Caco-2 (cell line): ENCODE results near the gene SLC16A10. TPM values are rescaled to one million over a fixed set of nuclear protein-coding genes. Genes with fewer than 3 reads are reported as not detected.

ENCODE experiments used
- BruUV-seq: library from RNA; stranded (reverse); fragments of 400-500 nt; replicated peaks from 2 replicates; lab custom pipeline; 2021; lab: Mats Ljungman, UMichigan
- CTCF ChIA-PET: fragments of 300-600 bp; sonication (Branson Sonifier 250); formaldehyde crosslinking; loops from one replicate; lab custom pipeline; 2022; ENCODE audit warnings: antibody characterized with exemption; lab: Charles Lee
- POLR2A ChIA-PET: fragments of 300-600 bp; sonication (Branson Sonifier 250); formaldehyde crosslinking; loops from one replicate; lab custom pipeline; 2022; ENCODE audit warnings: antibody characterized with exemption; lab: Charles Lee
- DNase-seq, 2 experiments: peaks; one replicate each; pipeline versions ENCODE4 v3.0.0 to v3.0.0-alpha.2; 2020 to 2022
- H3K27me3 ChIP-seq: replicated peaks from 2 replicates; pipeline ENCODE4 v1.6.0; 2011; ENCODE audit warnings: low read length; ENCODE audit not compliant: control insufficient read depth, insufficient read depth
- H3K36me3 ChIP-seq: 2 replicates; pipeline ENCODE4 v1.5.1; 2011; ENCODE audit warnings: low read length; ENCODE audit not compliant: control insufficient read depth, insufficient read depth
- H3K4me1 ChIP-seq: fragments of 250-450 bp; sonication (Bioruptor Pico); 2 replicates; pipeline ENCODE4 v1.5.1; 2020; ENCODE audit warnings: mild to moderate bottlenecking
- H3K4me3 ChIP-seq: 2 replicates; pipeline ENCODE4 v1.5.1; 2011; ENCODE audit warnings: low read depth, mild to moderate bottlenecking, control low read depth, low read length
- H3K9me3 ChIP-seq: fragments of 250-450 bp; sonication (Bioruptor Pico); 2 replicates; pipeline ENCODE4 v1.5.1; 2020; ENCODE audit warnings: mild to moderate bottlenecking, moderate library complexity
- H3K27ac Mint-ChIP-seq: one replicate; pipeline ENCODE4 v1.8.0; 2022; ENCODE audit warnings: mixed read lengths; ENCODE audit not compliant: unreplicated experiment
- H3K27me3 Mint-ChIP-seq: one replicate; pipeline ENCODE4 v1.8.0; 2022; ENCODE audit warnings: mixed read lengths; ENCODE audit not compliant: insufficient read depth, unreplicated experiment
- H3K36me3 Mint-ChIP-seq: one replicate; pipeline ENCODE4 v1.8.0; 2022; ENCODE audit warnings: mild to moderate bottlenecking, mixed read lengths; ENCODE audit not compliant: insufficient read depth, unreplicated experiment
- H3K4me1 Mint-ChIP-seq: one replicate; pipeline ENCODE4 v1.8.0; 2022; ENCODE audit warnings: low read depth, mixed read lengths; ENCODE audit not compliant: unreplicated experiment
- H3K4me3 Mint-ChIP-seq: one replicate; pipeline ENCODE4 v1.8.0; 2022; ENCODE audit warnings: mild to moderate bottlenecking, moderate library complexity, mixed read lengths; ENCODE audit not compliant: unreplicated experiment
- H3K9me3 Mint-ChIP-seq: one replicate; pipeline ENCODE4 v1.8.0; 2022; ENCODE audit warnings: mixed read lengths; ENCODE audit not compliant: unreplicated experiment
- CTCF ChIP-seq, 2 experiments: fragments of 200-600 bp in 1 of 2; IDR thresholded peaks; 1 replicate in 1 of 2; 2 replicates in 1 of 2; pipeline versions ENCODE4 v1.5.1 to v1.8.0; 2011 to 2022; ENCODE audit warnings: antibody characterized with exemption in 1 of 2, control low read depth in 1 of 2, inconsistent platforms in 1 of 2, low read depth in 1 of 2, low read length in 1 of 2, mild to moderate bottlenecking in 1 of 2, moderate library complexity in 1 of 2; ENCODE audit not compliant: insufficient read depth in 1 of 2, severe bottlenecking in 1 of 2, unreplicated experiment in 1 of 2
- intact Hi-C: fragments of 100-400 bp; cut with micrococcal nuclease; formaldehyde crosslinking; loops from one replicate; pipeline ENCODE4 v1.10.0; 2022; ENCODE audit not compliant: unreplicated experiment
- total RNA-seq: library from RNA; stranded (reverse); gene quantifications from 2 replicates; pipeline ENCODE4 v1.2.3, GENCODE V29; 2022

SLC16A10 gene
- total RNA-seq, 1 experiment from 2014 or later = 14.2 TPM

GRCh38 chr6:111248789-111249188 lies 161.5 kb downstream of the SLC16A10 start:
- ChIA-PET POLR2A (no interaction called here), CTCF (no interaction called here)
- no peak for DNase-seq
- intact Hi-C loops = no loop called here
- Histone ChIP-seq H3K4me1 (no peaks in the 10 kb centered on the region), H3K36me3 (no peaks in the 10 kb centered on the region), H3K27me3 (no peaks in the 10 kb centered on the region), H3K4me3 (no peak overlapping the region), H3K9me3 (no peaks in the 10 kb centered on the region)
- Mint-ChIP-seq H3K9me3 (no peaks in the 10 kb centered on the region), H3K27me3 (no peaks in the 10 kb centered on the region), H3K4me3 (no peak overlapping the region), H3K27ac (no peak overlapping the region), H3K4me1 (peaks cover 3% of the 10 kb centered on the region), H3K36me3 (no peaks in the 10 kb centered on the region)
- BruUV-seq = no TSS peak
- no peak for TF ChIP-seq CTCF (IDR thresholded peaks at IDR 0.05; ENCODE audit: insufficient read depth in 1 of 2, low read depth in 1 of 2, low read length in 1 of 2, severe bottlenecking in 1 of 2, unreplicated experiment in 1 of 2)

- no peaks in the 10 kb centered on the region for H3K9me3 Mint-ChIP-seq
- H3K27ac Mint-ChIP-seq = no peak overlapping the region
- H3K27me3 Mint-ChIP-seq = no peaks in the 10 kb centered on the region
- ChIA-PET CTCF (interaction anchor here (0.7 kb wide), 1 partner anchor 193 kb away, joined by 3 read pairs; no protein-coding TSS in a partner anchor), POLR2A (interaction anchor here (0.9 kb wide), 1 partner anchor 233 kb away, joined by 3 read pairs; no protein-coding TSS in a partner anchor)
- TF ChIP-seq CTCF (IDR thresholded peaks at IDR 0.05; ENCODE audit: insufficient read depth in 1 of 2, low read depth in 1 of 2, low read length in 1 of 2, severe bottlenecking in 1 of 2, unreplicated experiment in 1 of 2) = no peak
- no peaks in the 10 kb centered on the region for H3K27me3 ChIP-seq
- DNase-seq = no peak
- no peaks in the 10 kb centered on the region for H3K36me3 Mint-ChIP-seq
- intact Hi-C loops = no loop called here
- H3K4me1 Mint-ChIP-seq = peaks cover 4% of the 10 kb centered on the region
- no peak overlapping the region for H3K4me3 ChIP-seq
- no peak overlapping the region for H3K4me3 Mint-ChIP-seq
- no TSS peak for BruUV-seq
- H3K9me3 ChIP-seq = no peaks in the 10 kb centered on the region
- H3K4me1 ChIP-seq = peaks cover 4% of the 10 kb centered on the region; the same call in 1 of the 2 replicates
- no peaks in the 10 kb centered on the region for H3K36me3 ChIP-seq
Observed at GRCh38 chr6:111250791-111251354, 163.6 kb downstream of the SLC16A10 start.

GRCh38 chr6:111252726-111253125 lies 165.4 kb downstream of the SLC16A10 start:
- peaks cover 13% of the 10 kb centered on the region for H3K4me1 ChIP-seq
- Mint-ChIP-seq H3K27ac (no peak overlapping the region), H3K4me3 (no peak overlapping the region), H3K36me3 (no peaks in the 10 kb centered on the region), H3K9me3 (no peaks in the 10 kb centered on the region), H3K27me3 (no peaks in the 10 kb centered on the region), H3K4me1 (peaks cover 4% of the 10 kb centered on the region)
- no peak for TF ChIP-seq CTCF (IDR thresholded peaks at IDR 0.05; ENCODE audit: insufficient read depth in 1 of 2, low read depth in 1 of 2, low read length in 1 of 2, severe bottlenecking in 1 of 2, unreplicated experiment in 1 of 2)
- no peak for DNase-seq
- ChIA-PET POLR2A (no interaction called here), CTCF (no interaction called here)
- no peaks in the 10 kb centered on the region for H3K27me3 ChIP-seq
- intact Hi-C loops = no loop called here
- H3K9me3 ChIP-seq = no peaks in the 10 kb centered on the region
- H3K36me3 ChIP-seq = no peaks in the 10 kb centered on the region
- no peak overlapping the region for H3K4me3 ChIP-seq
- BruUV-seq = no TSS peak
